ENCODE results near the gene RPRM. TPM values are rescaled to one million over a fixed set of nuclear protein-coding genes. Genes with fewer than 3 reads are reported as not detected.

Gene RPRM
- total RNA-seq (2022; extraction: Qiagen RNA extraction), result 0.12 TPM in 1 of 5 replicates, not detected in the others

DNA sequence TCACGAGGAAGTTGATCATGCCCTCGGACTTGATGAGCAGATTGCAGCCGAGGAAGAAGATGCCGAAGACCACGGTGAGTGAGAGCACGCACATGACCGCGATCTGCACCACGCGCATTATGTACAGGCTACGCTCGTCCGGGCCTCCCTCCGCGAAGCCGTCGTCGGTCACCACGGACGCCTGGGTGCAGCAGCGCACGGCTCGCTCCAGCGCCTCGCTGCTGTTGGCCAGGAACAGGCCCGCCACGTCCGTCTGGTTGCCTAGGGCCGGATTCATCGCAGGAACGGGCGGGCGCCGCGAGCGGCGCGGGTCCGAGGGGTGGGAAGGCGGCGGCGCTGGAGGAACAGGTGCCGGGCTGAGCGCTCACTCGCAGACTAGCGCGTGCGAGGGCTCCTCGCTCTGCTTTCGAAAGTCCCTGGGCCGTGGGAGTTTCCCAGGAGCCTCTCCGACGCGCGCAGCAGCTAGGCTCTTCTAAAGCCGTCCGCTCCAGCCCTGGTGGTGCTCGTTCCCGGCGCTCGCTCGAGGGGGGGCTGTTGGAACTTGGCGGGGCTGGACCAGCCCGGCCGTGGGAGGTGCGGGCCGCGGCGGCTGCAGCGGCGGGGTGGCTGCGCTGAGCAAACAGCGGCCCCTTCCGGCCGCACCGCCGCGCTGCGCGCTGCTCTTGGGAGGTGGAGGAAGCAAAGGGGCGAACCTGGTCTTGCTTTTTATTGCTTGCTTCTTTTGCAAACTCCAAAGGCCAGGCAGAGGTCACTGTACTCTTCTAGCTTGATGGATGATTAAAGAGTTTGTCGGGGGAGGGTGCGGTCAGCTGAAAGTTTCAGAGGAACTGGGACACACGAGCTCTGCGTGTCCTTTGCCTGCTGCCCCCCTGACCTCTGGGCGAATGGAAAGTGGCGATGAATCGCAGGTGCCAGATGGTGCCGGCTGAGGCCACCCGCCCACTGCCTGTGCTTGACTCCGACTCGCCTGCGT is at the start of gene RPRM:
Gene RPRM, minus strand, starts transcription at position 474 of the 973 bp plus-strand sequence. Its CDS starts 197 bp downstream, at position 277.

